Prostate gland (tissue), 2 donors: ENCODE results near the gene SS18L1.

Experiments used
- CTCF ChIP-seq, 4 experiments: fragments of 200-600 bp in 2 of 4; fragments of 450-650 bp in 2 of 4; sonication (generic) in 2 of 4; IDR thresholded peaks; 1 replicate in 3 of 4; 2 replicates in 1 of 4; pipeline ENCODE4 v1.5.1; 2016 to 2019; ENCODE audit warnings: antibody characterized with exemption in 4 of 4, mild to moderate bottlenecking in 2 of 4, moderate library complexity in 2 of 4
- POLR2A ChIP-seq: fragments of 450-650 bp; IDR thresholded peaks from one replicate; pipeline ENCODE4 v1.6.1; 2016; ENCODE audit warnings: antibody characterized with exemption, mild to moderate bottlenecking
- POLR2AphosphoS5 ChIP-seq: sonication (generic); formaldehyde crosslinking; IDR thresholded peaks from one replicate; pipeline ENCODE4 v1.6.1; 2017; ENCODE audit warnings: antibody characterized with exemption

GRCh38 chr20:62198496-62198895 lies 54.9 kb downstream of the SS18L1 start:
- TF ChIP-seq CTCF (IDR thresholded peaks at IDR 0.05): no peak
- no peak for TF ChIP-seq POLR2AphosphoS5
- no peak for TF ChIP-seq POLR2A
